Stimulated activated CD8-positive, alpha-beta memory T cell treated with anti-CD3 and anti-CD28 coated beads, Interleukin-15, amount 100 ng/mL, for 4 hours (primary cell): Measurements from ENCODE around the gene PRG2.
"Not testable (repeated sequence)": the region's sequence is repeated elsewhere in the genome, so short reads cannot be mapped to it uniquely, and the experiment has no call there.

Experiments used
- DNase-seq, 2 donors: peaks; one replicate each; pipeline ENCODE4 v3.0.0-alpha.2; 2020; ENCODE audit warnings: low read depth in 2 of 2

Gene PRG2

DNA sequence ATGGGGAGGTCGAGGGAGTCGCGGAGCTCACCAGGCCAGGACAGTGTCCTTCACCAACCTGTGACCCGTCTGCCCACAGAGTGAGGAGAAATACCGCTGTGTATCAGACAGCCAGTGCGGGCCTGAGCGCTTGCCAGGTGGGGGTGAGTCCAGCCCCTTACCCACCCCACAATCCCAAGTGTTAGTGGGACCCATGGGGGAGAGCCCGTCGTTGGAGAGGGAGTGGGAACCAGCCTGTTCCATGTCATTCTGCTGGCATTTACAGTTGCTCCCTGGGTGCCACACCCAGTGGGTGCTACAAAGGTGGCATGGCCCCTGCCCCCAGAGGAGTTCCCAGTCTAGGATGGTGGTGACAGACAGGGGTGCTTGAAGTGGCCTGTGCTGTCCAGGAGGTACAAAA lies 43.1 kb downstream of the PRG2 start:
- no peak for DNase-seq

- peak in 1 of 2 donors; percentile 60 for DNase-seq
Measured at GRCh38 chr11:57345555-57346211, 44.8 kb downstream of the PRG2 start.

GRCh38 chr11:57344826-57345225 lies 45.6 kb downstream of the PRG2 start:
- DNase-seq, result no peak

- DNase-seq, result no peak
Measured at GRCh38 chr11:57343825-57344224, 46.6 kb downstream of the PRG2 start.

- no peak for DNase-seq
Measured at GRCh38 chr11:57342702-57343101, 47.7 kb downstream of the PRG2 start.

- DNase-seq, result no peak
Measured at GRCh38 chr11:57341250-57341808, 49.1 kb downstream of the PRG2 start.

GRCh38 chr11:57340039-57340615 lies 50.3 kb downstream of the PRG2 start:
- no peak for DNase-seq

GRCh38 chr11:57339328-57339727 lies 51.1 kb downstream of the PRG2 start:
- no peak for DNase-seq

- DNase-seq, result no peak
Measured at GRCh38 chr11:57338142-57338541, 52.3 kb downstream of the PRG2 start, which contains the start of gene P2RX3. P2RX3 (plus strand) TSS chr11:57338352; CDS start chr11:57338551, 199 bp downstream.

DNA sequence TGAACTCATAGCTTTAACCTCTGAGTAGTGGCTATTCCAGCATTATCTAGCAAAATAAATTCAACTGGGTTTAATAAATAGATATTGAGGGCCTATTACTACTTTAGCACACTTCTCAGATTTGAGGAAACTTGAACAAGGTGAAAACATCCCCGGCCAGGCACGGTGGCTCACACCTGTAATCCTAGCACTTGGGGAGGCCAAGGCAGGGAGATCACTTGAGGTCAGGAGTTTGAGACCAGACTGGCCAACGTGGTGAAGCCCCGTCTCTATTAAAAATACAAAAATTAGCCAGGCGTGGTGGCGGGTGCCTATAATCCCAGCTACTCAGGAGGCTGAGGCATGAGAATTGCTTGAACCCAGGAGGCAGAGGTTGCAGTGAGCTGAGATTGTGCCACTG lies 53.6 kb downstream of the PRG2 start:
- DNase-seq, result not testable (repeated sequence)
